Activated T-helper 1 cell treated with anti-CD3 and anti-CD28 coated beads, Interleukin-12 subunit alpha, Interleukin-12 subunit beta, Interleukin-2, Interleukin-4 antibody, amounts not matched to agents 30 ng/mL and 10 ng/mL and 1 ng/mL, durations not matched to agents 14 hours and 24 hours and 36 hours (primary cell): ENCODE measurements around the gene RAD17. TPM values are rescaled to one million over a fixed set of nuclear protein-coding genes. Genes with fewer than 3 reads are reported as not detected.
"Not testable (repeated sequence)": the region's sequence is repeated elsewhere in the genome, so short reads cannot be mapped to it uniquely, and the experiment has no call there.

Experiments used
- DNase-seq: peaks from one replicate; pipeline ENCODE4 v3.0.0; 2021; ENCODE audit warnings: low spot score
- H3K27ac Mint-ChIP-seq: one replicate; pipeline ENCODE4 v1.8.0; 2021; ENCODE audit warnings: mild to moderate bottlenecking, mixed read lengths
- H3K27me3 Mint-ChIP-seq: one replicate; pipeline ENCODE4 v1.8.0; 2022; ENCODE audit warnings: mild to moderate bottlenecking, moderate library complexity, mixed read lengths; ENCODE audit not compliant: insufficient read depth
- H3K36me3 Mint-ChIP-seq: one replicate; pipeline ENCODE4 v1.8.0; 2021; ENCODE audit warnings: low read depth, mixed read lengths
- H3K4me1 Mint-ChIP-seq: one replicate; pipeline ENCODE4 v1.8.0; 2021; ENCODE audit warnings: low read depth, mixed read lengths
- H3K4me3 Mint-ChIP-seq: one replicate; pipeline ENCODE4 v1.8.0; 2021; ENCODE audit warnings: mild to moderate bottlenecking, moderate library complexity, mixed read lengths
- H3K9me3 Mint-ChIP-seq: one replicate; pipeline ENCODE4 v1.8.0; 2021; ENCODE audit warnings: mixed read lengths
- intact Hi-C: fragments of 100-400 bp; cut with micrococcal nuclease; formaldehyde crosslinking; loops from one replicate; pipeline ENCODE4 v1.15.1; 2024
- total RNA-seq: library from RNA; stranded (reverse); gene quantifications from 2 replicates; pipeline ENCODE4 v1.2.3, GENCODE V29; 2022

Gene RAD17
- total RNA-seq, 1 donor from 2014 or later, result 22.0 TPM

- Mint-ChIP-seq H3K27me3 (no peaks in the 10 kb centered on the region), H3K36me3 (peaks cover 37% of the 10 kb centered on the region), H3K4me3 (no peak overlapping the region), H3K4me1 (peaks cover 19% of the 10 kb centered on the region), H3K27ac (no peak overlapping the region), H3K9me3 (no peaks in the 10 kb centered on the region)
- intact Hi-C loops, result no loop called here
- DNase-seq, result no peak
These were observed 9.2 kb upstream of the RAD17 start for GRCh38 chr5:69360442-69360841.

- Mint-ChIP-seq H3K4me3 (no peak overlapping the region), H3K4me1 (peaks cover 24% of the 10 kb centered on the region), H3K27ac (no peak overlapping the region), H3K9me3 (no peaks in the 10 kb centered on the region), H3K36me3 (peaks cover 32% of the 10 kb centered on the region), H3K27me3 (no peaks in the 10 kb centered on the region)
- DNase-seq, result no peak
- intact Hi-C loops, result no loop called here
These were observed 5.2 kb upstream of the RAD17 start for GRCh38 chr5:69364414-69364813.

- H3K4me3 Mint-ChIP-seq, result no peak overlapping the region
- peaks cover 32% of the 10 kb centered on the region for H3K36me3 Mint-ChIP-seq
- H3K27me3 Mint-ChIP-seq, result no peaks in the 10 kb centered on the region
- H3K4me1 Mint-ChIP-seq, result peaks cover 24% of the 10 kb centered on the region
- no peak overlapping the region for H3K27ac Mint-ChIP-seq
- intact Hi-C loops, result no loop called here
- DNase-seq, result no peak
- no peaks in the 10 kb centered on the region for H3K9me3 Mint-ChIP-seq
These were observed 4.8 kb upstream of the RAD17 start for GRCh38 chr5:69364850-69365249.

- Mint-ChIP-seq H3K9me3 (no peaks in the 10 kb centered on the region), H3K27me3 (no peaks in the 10 kb centered on the region), H3K4me3 (peak overlapping the region; percentile 98), H3K27ac (peak overlapping the region; percentile 98), H3K36me3 (peaks cover 26% of the 10 kb centered on the region), H3K4me1 (peaks cover 34% of the 10 kb centered on the region)
- intact Hi-C loops, result loop anchor here (2.0 kb wide), 1 partner anchor 325 kb away; no protein-coding TSS in a partner anchor
- no peak for DNase-seq
These were observed 1.8 kb upstream of the RAD17 start for GRCh38 chr5:69367697-69368279.

GRCh38 chr5:69368458-69369339, 919 bp upstream of the RAD17 start:
- peak overlapping the region; percentile 98 for H3K4me3 Mint-ChIP-seq
- H3K27me3 Mint-ChIP-seq, result no peaks in the 10 kb centered on the region
- no peaks in the 10 kb centered on the region for H3K9me3 Mint-ChIP-seq
- DNase-seq, result no peak
- H3K4me1 Mint-ChIP-seq, result peaks cover 36% of the 10 kb centered on the region
- H3K36me3 Mint-ChIP-seq, result peaks cover 22% of the 10 kb centered on the region
- peak overlapping the region; percentile 98 for H3K27ac Mint-ChIP-seq
- intact Hi-C loops, result loop anchor here (1.0 to 2.0 kb wide), 7 partner anchors 36 to 326 kb away; partner anchors contain the start of genes CCDC125, CCNB1, CDK7 and CENPH

GRCh38 chr5:69370335-69370734, 717 bp downstream of the RAD17 start:
- Mint-ChIP-seq H3K27ac (peak overlapping the region; percentile 98), H3K4me3 (peak overlapping the region; percentile 94), H3K4me1 (peaks cover 31% of the 10 kb centered on the region), H3K36me3 (peaks cover 13% of the 10 kb centered on the region)
- intact Hi-C loops, DNase-seq, H3K27me3 Mint-ChIP-seq, H3K9me3 Mint-ChIP-seq: not testable (repeated sequence)

GRCh38 chr5:69372394-69372793, 2.8 kb downstream of the RAD17 start:
- intact Hi-C loops, result no loop called here
- Mint-ChIP-seq H3K4me1 (peaks cover 21% of the 10 kb centered on the region), H3K27me3 (no peaks in the 10 kb centered on the region), H3K36me3 (peaks cover 16% of the 10 kb centered on the region), H3K9me3 (no peaks in the 10 kb centered on the region), H3K4me3 (no peak overlapping the region), H3K27ac (no peak overlapping the region)
- DNase-seq, result no peak

DNA sequence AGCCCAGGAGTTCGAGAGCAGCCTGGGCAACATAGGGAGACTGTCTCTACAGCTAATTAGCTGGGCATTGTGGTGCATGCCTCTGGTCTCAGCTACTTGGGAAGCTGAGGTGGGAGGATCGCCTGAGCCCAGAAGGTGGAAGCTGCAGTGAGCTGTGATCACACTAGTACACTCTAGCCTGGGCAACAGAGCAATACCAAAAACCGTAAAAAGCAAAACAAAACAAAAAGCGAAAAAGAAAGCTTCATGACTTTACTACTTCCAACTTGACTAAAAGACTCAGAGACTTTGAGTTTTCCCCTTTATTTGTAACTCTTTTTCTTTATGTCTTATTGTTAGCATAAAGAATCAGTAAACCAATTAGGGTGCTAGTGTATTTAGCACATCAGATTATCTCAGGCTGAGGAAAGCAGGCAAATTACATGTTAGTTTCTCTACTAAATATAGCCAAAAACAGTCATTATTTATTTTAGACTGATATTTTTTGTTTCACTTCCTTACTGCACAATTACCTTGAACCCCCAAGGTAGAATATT, 5.4 kb downstream of the RAD17 start:
- Mint-ChIP-seq H3K9me3 (no peaks in the 10 kb centered on the region), H3K4me3 (no peak overlapping the region), H3K27me3 (no peaks in the 10 kb centered on the region), H3K36me3 (peaks cover 17% of the 10 kb centered on the region), H3K4me1 (peaks cover 12% of the 10 kb centered on the region), H3K27ac (no peak overlapping the region)
- no peak for DNase-seq
- intact Hi-C loops, result no loop called here

GRCh38 chr5:69378376-69378775, 8.8 kb downstream of the RAD17 start:
- Mint-ChIP-seq H3K4me3 (no peak overlapping the region), H3K9me3 (no peaks in the 10 kb centered on the region), H3K27ac (no peak overlapping the region), H3K27me3 (no peaks in the 10 kb centered on the region), H3K36me3 (peaks cover 19% of the 10 kb centered on the region), H3K4me1 (no peaks in the 10 kb centered on the region)
- no peak for DNase-seq
- intact Hi-C loops, result no loop called here

DNA sequence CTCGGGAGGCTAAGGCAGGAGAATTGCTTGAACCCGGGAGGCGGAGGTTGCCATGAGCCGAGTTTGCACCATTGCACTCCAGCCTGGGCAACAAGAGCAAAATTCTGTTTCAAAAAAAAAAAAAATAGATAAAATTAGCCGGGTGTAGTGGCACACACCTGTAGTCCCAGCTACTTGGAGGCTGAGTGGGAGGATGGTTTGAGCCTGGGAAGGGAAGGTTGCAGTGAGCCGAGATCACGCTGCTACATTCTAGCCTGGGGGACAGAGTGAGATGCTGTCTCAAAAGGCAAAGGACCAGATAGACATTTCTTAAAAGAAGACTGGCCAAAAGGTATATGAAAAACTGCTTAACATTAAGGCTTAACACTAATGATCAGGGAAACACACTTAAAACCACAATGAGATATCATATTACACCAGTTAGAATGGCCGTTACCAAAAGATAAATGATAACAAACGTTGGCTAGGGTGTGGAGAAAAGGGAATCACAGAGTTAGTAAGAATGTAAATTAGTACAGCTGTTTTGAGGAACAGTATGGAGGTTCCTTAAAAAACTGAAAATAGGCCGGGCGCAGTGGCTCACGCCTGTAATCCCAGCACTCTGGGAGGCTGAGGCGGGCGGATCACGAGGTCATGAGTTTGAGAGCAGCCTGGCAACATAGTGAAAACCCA, 35.2 kb downstream of the RAD17 start:
- intact Hi-C loops, result no loop called here
- no peaks in the 10 kb centered on the region for H3K27me3 Mint-ChIP-seq
- H3K4me1 Mint-ChIP-seq, result no peaks in the 10 kb centered on the region
- DNase-seq, result no peak
- no peaks in the 10 kb centered on the region for H3K9me3 Mint-ChIP-seq
- no peak overlapping the region for H3K27ac Mint-ChIP-seq
- peaks cover 27% of the 10 kb centered on the region for H3K36me3 Mint-ChIP-seq
- H3K4me3 Mint-ChIP-seq, result no peak overlapping the region

- intact Hi-C loops, result no loop called here
- no peak within 1 kb of the TSS for H3K27ac Mint-ChIP-seq
These were observed 45.4 kb downstream of the RAD17 start, which contains the start of gene MARVELD2 for GRCh38 chr5:69414885-69415583. MARVELD2 (plus strand) TSS chr5:69415116; CDS start chr5:69419386, 4,270 bp downstream.

GRCh38 chr5:69415584-69415958, 46.0 kb downstream of the RAD17 start:
- DNase-seq, result no peak
- Mint-ChIP-seq H3K4me3 (peak overlapping the region; percentile 65), H3K4me1 (no peaks in the 10 kb centered on the region), H3K27ac (no peak overlapping the region), H3K27me3 (peaks cover 4% of the 10 kb centered on the region), H3K36me3 (peaks cover 15% of the 10 kb centered on the region), H3K9me3 (no peaks in the 10 kb centered on the region)
- intact Hi-C loops, result no loop called here

More at GRCh38 chr5:69414885-69415583, 45.4 kb downstream of the RAD17 start, which contains the start of gene MARVELD2:
- no peak for DNase-seq
- no peaks in the 10 kb centered on the region for H3K4me1 Mint-ChIP-seq
- no peaks in the 10 kb centered on the region for H3K9me3 Mint-ChIP-seq
- H3K36me3 Mint-ChIP-seq, result peaks cover 15% of the 10 kb centered on the region
- peak within 1 kb of the TSS; percentile 65 for H3K4me3 Mint-ChIP-seq
- H3K27me3 Mint-ChIP-seq, result peaks cover 4% of the 10 kb centered on the region
